ENCODE measurements around the gene CUL2.
"Not testable (repeated sequence)": the region's sequence is repeated elsewhere in the genome, so short reads cannot be mapped to it uniquely, and the experiment has no call there.

The CUL2 gene

DNA sequence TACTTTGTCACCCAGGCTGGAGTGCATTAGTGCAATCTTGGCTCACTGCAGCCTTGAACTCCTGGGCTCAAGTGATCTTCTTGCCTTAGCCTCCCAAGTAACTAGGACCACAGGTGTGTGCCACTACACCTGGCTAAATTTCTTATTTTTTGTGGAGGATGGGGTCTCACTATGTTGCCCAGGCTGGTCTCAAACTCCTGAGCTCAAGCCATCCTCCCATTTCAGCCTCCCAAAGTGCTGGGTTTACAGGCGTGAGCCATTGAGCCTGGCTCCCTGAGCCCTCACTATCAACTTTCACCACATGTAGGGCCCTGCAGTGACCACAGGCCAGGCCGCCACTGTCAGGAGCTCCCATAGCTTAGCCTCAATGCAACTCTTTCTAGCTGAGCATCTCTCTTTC lies 110.2 kb downstream of the CUL2 start:
- no peak for DNase-seq (ENCODE audit: low read depth in 3 of 3)

DNA sequence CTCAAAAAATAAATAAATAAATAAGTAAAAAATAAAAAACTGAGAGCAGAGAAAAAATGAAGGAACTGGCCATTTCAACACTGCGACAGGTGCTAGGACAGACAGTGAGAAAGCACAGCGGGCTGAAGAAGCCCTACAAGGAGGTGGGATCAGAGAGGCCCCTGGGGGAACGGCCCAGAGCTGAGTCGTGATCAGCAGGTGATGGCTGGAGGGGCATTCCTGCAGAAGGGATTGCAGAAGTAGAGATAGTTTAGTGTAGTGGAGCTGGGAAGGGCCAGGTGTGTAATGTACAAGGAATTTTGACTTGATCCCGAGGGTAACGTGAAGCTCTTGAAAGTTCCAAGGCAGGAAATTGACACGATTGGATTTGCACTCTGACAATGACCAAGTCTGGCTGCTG lies 112.1 kb downstream of the CUL2 start:
- DNase-seq (ENCODE audit: low read depth in 3 of 3) = no peak

DNA sequence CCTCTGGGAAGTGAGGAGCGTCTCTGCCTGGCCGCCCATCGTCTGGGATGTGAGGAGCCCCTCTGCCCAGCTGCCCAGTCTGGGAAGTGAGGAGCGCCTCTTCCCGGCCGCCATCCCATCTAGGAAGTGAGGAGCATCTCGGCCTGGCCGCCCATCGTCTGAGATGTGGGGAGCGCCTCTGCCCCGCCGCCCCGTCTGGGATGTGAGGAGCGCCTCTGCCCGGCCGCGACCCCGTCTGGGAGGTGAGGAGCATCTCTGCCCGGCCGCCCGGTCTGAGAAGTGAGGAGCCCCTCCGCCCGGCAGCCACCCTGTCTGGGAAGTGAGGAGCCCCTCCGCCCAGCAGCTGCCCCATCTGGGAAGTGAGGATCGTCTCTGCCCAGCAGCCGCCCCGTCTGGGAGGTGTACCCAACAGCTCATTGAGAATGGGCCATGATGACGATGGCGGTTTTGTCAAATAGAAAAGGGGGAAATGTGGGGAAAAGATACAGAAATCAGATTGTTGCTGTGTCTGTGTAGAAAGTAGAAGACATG lies 113.7 kb downstream of the CUL2 start:
- not testable (repeated sequence) for DNase-seq (ENCODE audit: low read depth in 3 of 3)

DNA sequence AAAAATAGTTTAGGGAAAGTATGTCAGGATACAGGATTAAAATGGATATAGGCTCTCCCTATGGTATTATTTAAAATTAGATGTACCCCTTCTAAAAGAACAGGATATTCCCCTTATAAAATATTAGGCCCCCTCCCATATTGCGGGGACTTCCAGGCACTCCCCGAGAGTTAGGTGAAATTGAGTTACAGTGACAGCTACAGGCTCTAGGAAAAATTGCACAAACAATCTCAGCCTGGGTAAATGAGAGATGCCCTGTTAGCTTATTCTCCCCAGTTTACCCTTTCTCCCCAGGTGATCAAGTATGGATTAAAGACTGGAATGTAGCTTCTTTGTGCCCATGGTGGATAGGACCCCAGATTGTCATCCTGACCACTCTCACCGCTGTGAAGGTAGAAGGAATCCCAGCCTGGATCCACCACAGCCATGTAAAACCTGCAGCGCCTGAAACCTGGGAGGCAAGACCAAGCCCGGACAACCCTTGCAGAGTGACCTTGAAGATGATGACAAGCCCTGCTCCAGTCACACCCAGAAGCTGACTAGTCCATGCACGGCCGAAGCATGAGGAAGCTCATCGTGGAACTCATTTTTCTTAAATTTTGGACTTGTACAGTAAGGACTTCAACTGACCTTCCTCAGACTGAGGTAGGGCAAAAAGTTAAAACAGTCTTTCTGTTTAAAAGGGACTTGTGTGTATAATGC lies 115.6 kb downstream of the CUL2 start:
- not testable (repeated sequence) for DNase-seq (ENCODE audit: low read depth in 3 of 3)

DNA sequence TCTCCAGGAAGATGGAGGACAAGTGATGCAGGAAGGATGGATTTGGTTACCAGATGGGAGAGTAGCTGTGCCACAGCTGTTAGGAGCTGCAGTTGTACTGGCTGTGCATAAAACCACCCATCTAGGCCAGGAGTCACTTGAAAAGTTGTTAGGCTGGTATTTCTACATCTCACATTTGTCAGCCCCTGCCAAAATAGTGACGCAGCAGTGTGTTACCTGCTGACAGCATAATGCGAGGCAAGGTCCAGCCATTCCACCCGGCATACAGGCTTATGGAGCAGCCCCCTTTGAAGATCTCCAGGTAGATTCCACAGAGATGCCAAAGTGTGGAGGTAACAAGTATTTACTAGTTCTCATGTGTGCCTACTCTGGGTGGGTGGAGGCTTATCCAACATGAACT lies 116.4 kb downstream of the CUL2 start:
- not testable (repeated sequence) for DNase-seq (ENCODE audit: low read depth in 3 of 3)

DNA sequence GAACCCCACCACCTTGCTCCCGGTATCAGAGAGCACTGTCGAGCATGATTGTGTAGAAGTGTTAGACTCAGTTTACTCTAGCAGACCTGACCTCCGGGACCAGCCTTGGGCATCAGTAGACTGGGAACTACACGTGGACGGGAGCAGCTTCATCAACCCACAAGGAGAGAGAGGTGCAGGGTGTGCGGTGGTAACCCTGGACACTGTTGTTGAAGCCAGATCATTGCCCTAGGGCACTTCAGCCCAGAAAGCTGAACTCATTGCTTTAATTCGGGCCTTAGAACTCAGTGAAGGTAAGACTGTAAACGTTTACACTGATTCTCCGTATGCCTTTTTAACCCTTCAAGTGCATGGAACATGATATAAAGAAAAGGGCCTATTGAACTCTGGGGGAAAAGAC lies 117.0 kb downstream of the CUL2 start:
- not testable (repeated sequence) for DNase-seq (ENCODE audit: low read depth in 3 of 3)

DNA sequence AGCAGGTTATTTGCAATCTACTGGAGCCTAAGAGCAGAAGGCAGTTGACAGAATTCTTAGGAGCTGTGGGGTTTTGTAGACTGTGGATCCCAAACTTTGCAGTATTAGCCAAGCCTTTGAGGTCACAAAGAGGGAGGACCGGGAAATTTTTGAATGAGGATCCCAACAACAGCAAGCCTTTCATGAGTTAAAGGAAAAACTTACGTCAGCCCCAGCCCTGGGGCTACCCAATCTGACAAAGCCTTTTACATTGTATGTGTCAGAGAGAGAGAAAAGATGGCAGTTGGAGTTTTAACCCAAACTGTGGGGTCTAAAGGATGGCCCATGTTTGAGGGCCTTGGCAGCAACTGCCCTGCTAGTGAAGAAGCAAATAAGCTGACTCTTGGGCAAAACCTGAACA lies 117.5 kb downstream of the CUL2 start:
- not testable (repeated sequence) for DNase-seq (ENCODE audit: low read depth in 3 of 3)

DNA sequence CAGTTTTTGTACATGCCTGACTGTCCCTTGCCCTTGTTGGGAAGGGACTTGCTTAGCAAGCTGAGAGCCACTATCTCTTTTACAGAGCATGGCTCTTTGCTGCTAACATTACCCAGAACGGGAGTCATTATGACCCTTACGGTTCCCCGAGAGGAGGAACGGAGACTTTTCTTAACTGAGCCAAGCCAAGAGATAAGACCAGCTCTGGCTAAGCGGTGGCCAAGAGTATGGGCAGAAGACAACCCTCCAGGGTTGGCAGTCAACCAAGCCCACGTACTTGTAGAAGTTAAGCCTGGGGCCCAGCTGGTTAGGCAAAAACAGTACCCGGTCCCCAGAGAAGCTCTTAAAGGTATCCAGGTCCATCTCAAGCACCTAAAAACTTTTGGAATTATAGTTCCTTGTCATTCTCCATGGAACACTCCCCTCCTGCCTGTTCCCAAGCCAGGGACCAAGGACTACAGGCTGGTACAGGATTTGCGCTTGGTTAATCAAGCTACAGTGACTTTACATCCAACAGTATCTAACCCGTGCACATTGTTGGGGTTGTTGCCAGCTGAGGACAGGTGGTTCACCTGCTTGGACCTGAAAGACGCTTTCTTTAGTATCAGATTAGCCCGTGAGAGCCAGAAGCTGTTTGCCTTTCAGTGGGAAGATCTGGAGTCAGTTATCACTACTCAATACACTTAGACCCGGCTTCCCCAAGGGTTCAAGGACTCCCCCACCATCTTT lies 118.4 kb downstream of the CUL2 start:
- DNase-seq (ENCODE audit: low read depth in 3 of 3) = not testable (repeated sequence)

DNA sequence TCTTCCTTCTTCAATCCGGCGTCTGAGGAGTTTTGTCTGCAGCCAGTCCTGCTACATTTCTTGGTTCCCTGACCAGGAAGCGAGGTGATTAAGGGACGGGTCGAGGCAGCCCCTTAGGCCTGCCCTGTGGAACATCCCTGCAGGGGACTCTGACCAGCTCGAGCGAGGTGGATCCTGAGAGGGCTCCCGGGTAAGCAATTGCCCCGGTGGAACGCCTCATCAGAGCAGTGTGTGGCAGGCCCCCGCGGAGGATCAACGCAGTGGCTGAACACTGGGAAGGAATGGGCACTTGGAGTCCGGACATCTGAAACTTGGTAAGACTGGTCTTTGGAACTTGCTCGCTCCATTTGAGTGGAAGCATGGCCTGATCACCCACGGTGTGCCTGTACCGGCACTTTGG lies 121.0 kb downstream of the CUL2 start:
- DNase-seq (ENCODE audit: low read depth in 3 of 3) = no peak

DNA sequence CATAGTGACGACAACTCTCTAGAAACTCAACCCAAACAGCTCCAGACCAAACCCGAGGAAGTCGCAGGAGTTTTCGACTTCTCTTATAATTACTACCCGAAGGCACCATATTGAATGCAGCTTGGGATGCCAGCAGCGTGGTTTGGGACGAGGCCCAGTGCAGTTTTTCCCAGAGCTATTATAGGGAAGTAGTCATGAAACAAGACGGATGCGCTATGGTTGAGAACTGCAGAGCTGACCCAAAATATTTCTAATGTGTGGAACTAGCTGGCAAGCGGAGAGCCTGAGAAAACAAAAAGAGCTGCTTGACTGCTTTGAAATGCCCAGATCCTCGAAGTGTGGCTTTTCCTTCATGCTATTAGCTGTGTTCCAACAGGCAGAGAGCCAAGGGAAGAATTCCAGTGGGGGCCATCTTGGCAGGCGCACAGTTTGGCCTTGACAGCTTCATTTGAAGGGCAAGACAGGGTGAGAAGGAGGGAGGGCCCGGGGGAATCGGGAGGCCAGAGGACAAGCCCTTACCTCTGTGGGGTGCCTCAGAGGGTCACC lies 122.7 kb downstream of the CUL2 start:
- DNase-seq (ENCODE audit: low read depth in 3 of 3) = no peak

DNA sequence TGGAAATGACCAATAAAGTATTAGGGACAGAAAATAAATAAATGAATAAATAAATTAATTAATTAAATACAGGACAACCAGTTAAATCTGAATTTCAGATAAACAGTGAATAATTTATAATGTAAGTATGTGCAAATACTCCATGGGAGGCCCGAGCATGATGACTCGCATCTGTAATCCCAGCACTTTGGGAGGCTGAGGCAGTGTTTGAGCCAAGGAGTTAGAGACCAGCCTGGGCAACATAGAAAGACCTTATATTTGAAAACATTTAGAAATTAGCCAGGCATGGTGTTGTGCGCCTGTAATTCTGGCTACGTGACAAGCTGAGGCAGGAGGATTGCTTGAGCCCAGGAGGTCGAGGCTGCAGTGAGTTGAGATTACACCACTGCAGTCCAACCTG lies 123.7 kb downstream of the CUL2 start:
- DNase-seq (ENCODE audit: low read depth in 3 of 3) = no peak

DNA sequence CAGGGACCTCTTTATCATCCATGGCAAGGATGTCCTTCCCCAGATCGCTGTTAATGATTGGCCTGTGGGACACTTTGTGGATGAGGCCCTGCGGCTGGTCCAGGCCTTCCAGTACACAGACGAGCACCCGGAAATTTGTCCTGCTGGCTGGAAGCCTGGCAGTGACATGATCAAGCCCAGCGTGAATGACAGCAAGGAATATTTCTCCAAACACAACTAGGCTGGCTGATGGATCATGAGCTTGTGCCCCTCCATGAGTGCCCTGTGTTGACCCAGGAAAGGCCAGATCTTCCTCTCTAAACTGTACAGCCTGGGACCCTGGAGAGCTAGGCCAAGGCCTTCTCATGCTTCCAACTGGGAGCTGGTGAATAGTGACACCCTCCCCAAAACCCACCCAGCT lies 124.1 kb downstream of the CUL2 start:
- DNase-seq (ENCODE audit: low read depth in 3 of 3) = no peak

DNA sequence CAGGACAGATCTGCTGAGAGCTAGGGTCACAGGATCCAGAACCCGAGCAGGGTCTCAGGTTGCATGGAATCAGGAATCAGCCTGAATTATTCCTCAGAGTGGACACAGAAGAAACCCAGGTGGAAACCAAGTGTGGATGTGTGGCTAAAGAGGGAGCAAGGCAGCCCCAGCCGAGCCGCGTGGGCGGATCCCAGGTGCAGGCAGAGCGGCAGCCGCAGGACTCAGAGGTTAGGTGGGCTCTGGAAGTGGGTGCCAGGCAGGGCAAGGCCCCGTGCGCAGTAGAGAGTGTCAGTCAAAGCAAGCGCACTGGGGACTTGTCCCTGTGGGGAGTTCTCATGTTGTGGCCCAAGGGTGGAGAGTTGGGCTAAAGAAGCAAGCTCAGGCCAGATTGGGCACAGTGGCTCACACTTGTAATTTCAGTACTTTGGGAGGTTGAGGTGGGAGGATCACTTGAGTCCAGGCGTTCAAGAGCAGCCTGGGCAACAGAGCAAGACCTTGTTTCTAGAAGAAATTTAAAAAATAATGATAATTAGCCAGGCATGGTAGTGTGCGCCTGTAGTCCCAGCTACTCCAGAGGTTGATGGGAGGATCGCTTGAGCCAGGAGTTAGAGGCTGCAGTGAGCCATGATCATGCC lies 125.9 kb downstream of the CUL2 start:
- no peak for DNase-seq (ENCODE audit: low read depth in 3 of 3)

DNA sequence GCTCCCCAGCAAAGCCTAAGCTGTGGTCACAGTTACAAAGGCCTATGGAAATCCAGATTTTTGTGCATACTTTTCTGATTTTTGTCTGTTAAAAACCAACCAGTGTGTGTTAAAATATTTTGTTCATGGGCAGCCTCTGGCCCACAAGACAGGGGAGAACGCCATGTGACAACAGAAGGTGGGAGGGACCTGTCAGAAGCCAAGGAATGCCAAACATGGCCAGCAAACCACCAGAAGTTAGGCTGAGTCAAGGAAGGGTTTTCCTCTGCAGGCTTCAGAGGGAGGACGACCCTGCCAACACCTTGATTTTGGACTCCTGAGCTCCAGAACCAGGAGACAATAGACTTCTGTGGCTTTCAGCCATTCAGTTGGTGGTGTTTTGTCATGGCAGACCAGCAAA lies 127.3 kb downstream of the CUL2 start:
- no peak for DNase-seq (ENCODE audit: low read depth in 3 of 3)

DNA sequence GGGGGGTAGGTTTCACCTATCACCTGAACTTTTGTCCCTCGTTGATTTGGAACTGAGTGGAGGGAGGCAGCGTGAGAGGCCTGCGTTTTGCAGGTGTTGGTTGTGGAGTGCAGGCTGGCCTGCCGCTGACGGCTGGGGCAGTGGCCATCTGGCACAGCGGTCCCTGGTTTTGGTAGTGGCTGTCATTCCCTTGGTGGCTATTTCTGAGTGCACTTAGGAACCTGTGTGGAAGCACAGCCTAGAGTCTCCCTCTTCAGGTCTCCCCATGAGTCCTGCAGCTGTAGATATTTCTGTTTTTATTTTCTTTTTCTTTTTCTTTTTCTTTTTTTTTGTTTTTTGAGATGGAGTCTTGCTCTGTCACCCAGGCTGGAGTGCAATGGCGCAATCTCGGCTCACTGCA lies 129.2 kb downstream of the CUL2 start:
- DNase-seq (ENCODE audit: low read depth in 3 of 3) = no peak

DNA sequence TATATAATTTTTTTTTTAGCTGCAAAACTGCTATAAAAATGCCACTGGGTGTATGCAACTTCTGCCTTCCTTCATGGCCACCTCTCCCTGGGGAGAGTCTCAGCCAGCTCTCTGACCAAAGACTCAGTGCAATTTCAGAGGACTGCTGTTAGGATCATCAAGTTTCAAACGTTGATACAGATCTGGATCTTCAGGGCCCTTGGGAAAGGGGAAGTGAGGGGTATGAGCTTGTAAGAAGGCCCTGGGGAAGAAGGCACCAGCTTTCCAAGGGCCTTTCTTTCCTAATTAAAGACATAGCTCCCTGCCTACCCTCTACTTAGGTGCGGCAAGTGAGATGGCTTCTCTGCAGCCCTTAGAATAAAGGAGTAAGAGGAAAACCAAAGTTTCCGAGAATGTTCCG lies 130.4 kb downstream of the CUL2 start:
- no peak for DNase-seq (ENCODE audit: low read depth in 3 of 3)

DNA sequence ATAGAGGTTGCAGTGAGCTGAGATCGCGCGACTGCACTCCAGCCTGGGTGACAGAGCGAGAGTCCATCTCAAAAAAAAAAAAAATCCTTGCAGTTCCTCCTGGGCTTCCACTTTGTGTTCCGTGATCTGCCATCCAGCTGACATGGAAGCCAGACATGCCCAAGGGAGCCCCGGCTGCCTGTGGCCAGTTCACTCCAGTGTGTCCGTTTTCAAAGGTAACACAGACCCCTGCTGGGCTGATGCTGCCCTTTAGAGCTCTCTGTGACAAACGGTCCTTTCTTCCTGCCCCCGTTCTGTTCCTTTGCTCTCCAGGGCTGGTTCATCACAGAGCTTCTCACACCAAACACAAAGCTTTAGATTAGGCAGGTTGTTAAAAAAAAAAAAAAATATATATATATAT lies 130.8 kb downstream of the CUL2 start:
- DNase-seq (ENCODE audit: low read depth in 3 of 3) = no peak

Data from stimulated activated CD4-positive, alpha-beta T cell treated with anti-CD3 and anti-CD28 coated beads, TNF-alpha, amount 100 ng/mL, for 48 hours (primary cell).